Amniotic epithelial cell (primary cell): ENCODE results near the gene HOXB8.

ENCODE experiments used
- DNase-seq: peaks from one replicate; pipeline ENCODE4 v3.0.0-alpha.2; 2010; ENCODE audit warnings: low read depth

Gene HOXB8

GRCh38 chr17:48567646-48568354, 47.3 kb downstream of the HOXB8 start:
- no peak for DNase-seq

GRCh38 chr17:48567209-48567608, 47.9 kb downstream of the HOXB8 start:
- no peak for DNase-seq

- no peak for DNase-seq
Measured at GRCh38 chr17:48566717-48567116, 48.4 kb downstream of the HOXB8 start.

GRCh38 chr17:48565925-48566710, 49.0 kb downstream of the HOXB8 start:
- no peak for DNase-seq

GRCh38 chr17:48565022-48565554, 50.0 kb downstream of the HOXB8 start:
- DNase-seq, result no peak

- peak; percentile 57 for DNase-seq
Measured at GRCh38 chr17:48564188-48565021, 50.7 kb downstream of the HOXB8 start.

- DNase-seq, result no peak
Measured at GRCh38 chr17:48563867-48564187, 51.3 kb downstream of the HOXB8 start.

- peak; percentile 74 for DNase-seq
Measured at GRCh38 chr17:48563385-48563838, 51.7 kb downstream of the HOXB8 start.

GRCh38 chr17:48562934-48563333, 52.2 kb downstream of the HOXB8 start:
- no peak for DNase-seq
